H1 (cell line): ENCODE measurements around the gene MTCH1.

Experiments
- CREB1 ChIP-seq: IDR thresholded peaks from 2 replicates; pipeline ENCODE4 v1.6.1; 2012; ENCODE audit warnings: inconsistent platforms
- E2F6 ChIP-seq: IDR thresholded peaks from 2 replicates; pipeline ENCODE4 v1.6.1; 2012; ENCODE audit warnings: inconsistent platforms
- EZH2 ChIP-seq: fragments of 200-600 bp; sonication (generic); IDR thresholded peaks from 2 replicates; pipeline ENCODE4 v1.7.1; 2012; ENCODE audit warnings: low read depth, mild to moderate bottlenecking, moderate library complexity, low read length, inconsistent platforms; ENCODE audit not compliant: severe bottlenecking
- POLR2A ChIP-seq, 2 experiments: IDR thresholded peaks; 1 replicate in 1 of 2; 2 replicates in 1 of 2; pipeline ENCODE4 v1.6.1; 2011; ENCODE audit warnings: low read depth in 2 of 2, low read length in 2 of 2, mild to moderate bottlenecking in 2 of 2; ENCODE audit errors: control extremely low read depth in 1 of 2
- POLR2AphosphoS5 ChIP-seq: IDR thresholded peaks from 2 replicates; pipeline ENCODE4 v1.6.1; 2011; ENCODE audit warnings: low read depth, low read length
- SP1 ChIP-seq: IDR thresholded peaks from 2 replicates; pipeline ENCODE4 v1.6.1; 2011; ENCODE audit warnings: low read depth, low read length
- SP4 ChIP-seq: IDR thresholded peaks from 2 replicates; pipeline ENCODE4 v1.6.1; 2012; ENCODE audit warnings: low read length, inconsistent platforms
- YY1 ChIP-seq: IDR thresholded peaks from 2 replicates; pipeline ENCODE4 v1.6.1; 2011; ENCODE audit warnings: low read depth, mild to moderate bottlenecking, low read length
- TF ChIP-seq, protein P1 (sequence below), 3 experiments: IDR thresholded peaks; 1 replicate in 2 of 3; 2 replicates in 1 of 3; pipeline versions ENCODE4 v1.5.1 to v1.6.1; 2011; ENCODE audit warnings: low read length in 3 of 3, mild to moderate bottlenecking in 3 of 3, inconsistent platforms in 2 of 3, low read depth in 1 of 3, moderate library complexity in 1 of 3; ENCODE audit not compliant: insufficient read depth in 1 of 3; ENCODE audit errors: control extremely low read depth in 1 of 3

DNA sequence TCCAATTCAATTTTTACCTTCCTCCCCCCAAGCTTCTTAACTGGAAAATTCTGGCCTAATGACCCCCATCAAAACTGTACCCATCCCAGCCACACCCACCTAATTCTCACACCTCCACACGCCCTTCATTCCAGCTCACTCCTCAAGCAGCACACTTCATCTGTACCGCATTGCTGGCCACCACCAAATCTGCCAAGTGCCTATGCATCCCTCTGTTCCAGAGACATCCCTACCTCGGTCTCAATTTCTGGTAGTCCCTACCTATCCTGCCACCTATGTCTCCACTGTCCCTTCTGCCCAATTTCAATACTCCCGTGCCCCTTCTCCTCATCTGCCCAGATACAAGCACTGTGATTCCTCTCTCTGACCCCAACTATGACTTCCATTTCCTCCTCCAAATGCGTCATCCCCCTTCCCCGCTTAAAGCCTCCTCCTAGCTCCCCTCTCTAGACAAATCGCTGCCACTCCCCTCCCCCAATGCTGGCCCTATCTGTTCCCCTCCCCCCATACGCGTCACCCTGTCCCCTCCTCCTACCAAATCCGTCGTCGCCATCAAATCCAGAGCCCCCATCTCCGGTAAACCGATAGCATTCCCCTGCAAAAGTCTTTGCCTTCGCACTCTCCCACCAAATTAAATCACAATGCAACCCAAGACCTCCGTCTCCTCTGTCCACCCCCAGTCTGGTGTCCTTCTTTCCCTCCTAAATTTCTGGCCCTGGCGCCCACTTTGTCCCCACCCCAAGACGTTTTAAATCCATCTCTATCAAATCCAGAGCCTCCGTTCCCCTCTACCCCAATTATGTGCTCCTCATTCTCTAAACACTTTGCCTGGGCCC, 1.2 kb downstream of the MTCH1 start:
- TF ChIP-seq, protein P1, sequence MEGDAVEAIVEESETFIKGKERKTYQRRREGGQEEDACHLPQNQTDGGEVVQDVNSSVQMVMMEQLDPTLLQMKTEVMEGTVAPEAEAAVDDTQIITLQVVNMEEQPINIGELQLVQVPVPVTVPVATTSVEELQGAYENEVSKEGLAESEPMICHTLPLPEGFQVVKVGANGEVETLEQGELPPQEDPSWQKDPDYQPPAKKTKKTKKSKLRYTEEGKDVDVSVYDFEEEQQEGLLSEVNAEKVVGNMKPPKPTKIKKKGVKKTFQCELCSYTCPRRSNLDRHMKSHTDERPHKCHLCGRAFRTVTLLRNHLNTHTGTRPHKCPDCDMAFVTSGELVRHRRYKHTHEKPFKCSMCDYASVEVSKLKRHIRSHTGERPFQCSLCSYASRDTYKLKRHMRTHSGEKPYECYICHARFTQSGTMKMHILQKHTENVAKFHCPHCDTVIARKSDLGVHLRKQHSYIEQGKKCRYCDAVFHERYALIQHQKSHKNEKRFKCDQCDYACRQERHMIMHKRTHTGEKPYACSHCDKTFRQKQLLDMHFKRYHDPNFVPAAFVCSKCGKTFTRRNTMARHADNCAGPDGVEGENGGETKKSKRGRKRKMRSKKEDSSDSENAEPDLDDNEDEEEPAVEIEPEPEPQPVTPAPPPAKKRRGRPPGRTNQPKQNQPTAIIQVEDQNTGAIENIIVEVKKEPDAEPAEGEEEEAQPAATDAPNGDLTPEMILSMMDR (IDR thresholded peaks at IDR 0.05; ENCODE audit: control extremely low read depth in 1 of 3, insufficient read depth in 1 of 3, low read depth in 1 of 3, low read length in 3 of 3), result no peak
- TF ChIP-seq POLR2A (IDR thresholded peaks at IDR 0.05; ENCODE audit: control extremely low read depth in 1 of 2, low read depth in 2 of 2, low read length in 2 of 2) (0 out of 3 replicates have a peak, but pooled peaks of 1 of the 2 experiments have one; percentile 5), POLR2AphosphoS5 (no peak), YY1 (peak; percentile 48), E2F6 (no peak), SP1 (peak; percentile 55; the same call in 1 of the 2 replicates), EZH2 (no peak), CREB1 (peak; percentile 90), SP4 (no peak)
